WERI-Rb-1 (cell line): ENCODE measurements around the gene CLEC2L.

Experiments used
- DNase-seq: peaks from one replicate; pipeline ENCODE4 v3.0.0-alpha.2; 2020
- H3K27ac ChIP-seq: fragments of 250-450 bp; sonication (Bioruptor Pico); 2 replicates; pipeline ENCODE4 v1.5.1; 2020; ENCODE audit warnings: mild to moderate bottlenecking, moderate library complexity
- H3K27me3 ChIP-seq: fragments of 250-450 bp; sonication (Bioruptor Pico); 2 replicates; pipeline ENCODE4 v1.5.1; 2021; ENCODE audit warnings: mild to moderate bottlenecking, low read depth, moderate library complexity; ENCODE audit not compliant: insufficient read depth, severe bottlenecking
- H3K36me3 ChIP-seq: fragments of 250-450 bp; sonication (Bioruptor Pico); 2 replicates; pipeline ENCODE4 v1.5.1; 2020; ENCODE audit warnings: mild to moderate bottlenecking, moderate library complexity
- H3K4me3 ChIP-seq: 2 replicates; pipeline ENCODE4 v1.5.1; 2011; ENCODE audit warnings: low read depth, mild to moderate bottlenecking, control low read depth, low read length
- H3K9me3 ChIP-seq: fragments of 250-450 bp; sonication (Bioruptor Pico); 2 replicates; pipeline ENCODE4 v1.5.1; 2021; ENCODE audit warnings: mild to moderate bottlenecking, moderate library complexity; ENCODE audit not compliant: severe bottlenecking
- CTCF ChIP-seq: IDR thresholded peaks from 2 replicates; pipeline ENCODE4 v1.5.1; 2011; ENCODE audit warnings: low read depth, mild to moderate bottlenecking, control low read depth, inconsistent platforms, low read length

The CLEC2L gene

GRCh38 chr7:139494835-139495579 lies 28.5 kb upstream of the CLEC2L start:
- no peaks in the 10 kb centered on the region for H3K9me3 ChIP-seq
- no peaks in the 10 kb centered on the region for H3K27me3 ChIP-seq
- no peak for DNase-seq
- H3K4me3 ChIP-seq, result no peak overlapping the region
- H3K27ac ChIP-seq, result no peak overlapping the region
- no peak for TF ChIP-seq CTCF
- no peaks in the 10 kb centered on the region for H3K36me3 ChIP-seq

DNA sequence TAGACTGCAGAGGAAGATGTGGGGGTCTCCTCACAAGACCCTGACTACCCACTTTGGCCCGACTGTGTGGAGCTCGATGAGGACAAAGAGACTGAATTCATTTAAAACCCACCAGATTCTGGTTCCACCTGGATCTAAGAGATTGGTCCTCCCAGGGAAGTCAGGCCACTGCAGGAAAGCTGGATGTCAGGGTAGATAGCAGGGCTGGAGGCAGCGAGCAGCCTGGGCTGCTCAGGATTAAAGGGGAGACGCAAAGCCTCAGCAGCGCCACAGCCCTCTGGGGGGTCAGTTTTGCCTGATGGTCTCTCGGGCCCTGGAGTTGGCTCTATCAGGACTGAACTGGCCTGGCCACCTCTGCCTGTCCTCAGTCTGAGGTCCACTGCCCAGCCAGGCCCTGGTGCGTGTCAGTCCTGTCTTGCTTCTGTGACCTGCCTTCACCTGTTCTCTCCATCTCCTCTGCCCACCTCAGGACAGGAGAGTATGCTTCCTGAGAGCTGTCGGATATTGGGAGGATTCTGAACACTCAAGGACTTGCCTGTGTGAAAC lies 27.8 kb upstream of the CLEC2L start:
- DNase-seq, result peak; percentile 18
- Histone ChIP-seq H3K36me3 (no peaks in the 10 kb centered on the region), H3K27me3 (no peaks in the 10 kb centered on the region), H3K9me3 (no peaks in the 10 kb centered on the region), H3K4me3 (no peak overlapping the region), H3K27ac (no peak overlapping the region)
- no peak for TF ChIP-seq CTCF

GRCh38 chr7:139496528-139496927 lies 27.0 kb upstream of the CLEC2L start:
- no peak for TF ChIP-seq CTCF
- no peaks in the 10 kb centered on the region for H3K9me3 ChIP-seq

GRCh38 chr7:139500770-139501138 lies 22.7 kb upstream of the CLEC2L start:
- Histone ChIP-seq H3K27ac (no peak overlapping the region), H3K9me3 (no peaks in the 10 kb centered on the region), H3K36me3 (no peaks in the 10 kb centered on the region), H3K27me3 (no peaks in the 10 kb centered on the region), H3K4me3 (no peak overlapping the region)
- no peak for DNase-seq
- TF ChIP-seq CTCF, result no peak

More at GRCh38 chr7:139496528-139496927, 27.0 kb upstream of the CLEC2L start:
- Histone ChIP-seq H3K4me3 (no peak overlapping the region), H3K27me3 (no peaks in the 10 kb centered on the region), H3K36me3 (no peaks in the 10 kb centered on the region), H3K27ac (no peak overlapping the region)
- no peak for DNase-seq

DNA sequence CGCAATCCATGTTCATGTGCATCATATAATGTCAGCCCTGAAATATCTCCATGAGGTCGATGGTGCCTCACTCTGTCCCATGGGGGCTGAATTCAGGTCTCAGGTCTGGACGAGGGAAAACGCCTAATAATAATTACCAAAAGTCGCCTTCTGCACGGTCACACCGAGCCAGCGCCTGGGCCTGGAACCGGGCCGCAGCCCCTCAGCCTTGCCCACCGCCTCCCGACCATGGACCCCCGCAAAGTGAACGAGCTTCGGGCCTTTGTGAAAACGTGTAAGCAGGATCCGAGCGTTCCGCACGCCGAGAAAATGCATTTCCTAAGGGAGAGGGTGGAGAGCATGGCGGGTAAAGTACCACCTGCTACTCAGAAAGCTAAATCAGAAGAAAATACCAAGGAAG lies 21.3 kb upstream of the CLEC2L start:
- DNase-seq, result no peak
- Histone ChIP-seq H3K27me3 (no peaks in the 10 kb centered on the region), H3K27ac (no peak overlapping the region), H3K9me3 (no peaks in the 10 kb centered on the region), H3K4me3 (no peak overlapping the region), H3K36me3 (no peaks in the 10 kb centered on the region)
- no peak for TF ChIP-seq CTCF

- H3K27me3 ChIP-seq, result no peaks in the 10 kb centered on the region
- peak; percentile 93 for TF ChIP-seq CTCF
- H3K27ac ChIP-seq, result no peak overlapping the region
- H3K4me3 ChIP-seq, result no peak overlapping the region
- DNase-seq, result peak; percentile 66
- no peaks in the 10 kb centered on the region for H3K9me3 ChIP-seq
- H3K36me3 ChIP-seq, result no peaks in the 10 kb centered on the region
Observed at GRCh38 chr7:139505563-139505962, 17.9 kb upstream of the CLEC2L start.
